ENCODE measurements around the gene OTX1.

OTX1 gene

GRCh38 chr2:63047321-63048279 lies 3.0 kb upstream of the OTX1 start:
- DNase-seq (ENCODE audit: low spot score) = no peak

DNA sequence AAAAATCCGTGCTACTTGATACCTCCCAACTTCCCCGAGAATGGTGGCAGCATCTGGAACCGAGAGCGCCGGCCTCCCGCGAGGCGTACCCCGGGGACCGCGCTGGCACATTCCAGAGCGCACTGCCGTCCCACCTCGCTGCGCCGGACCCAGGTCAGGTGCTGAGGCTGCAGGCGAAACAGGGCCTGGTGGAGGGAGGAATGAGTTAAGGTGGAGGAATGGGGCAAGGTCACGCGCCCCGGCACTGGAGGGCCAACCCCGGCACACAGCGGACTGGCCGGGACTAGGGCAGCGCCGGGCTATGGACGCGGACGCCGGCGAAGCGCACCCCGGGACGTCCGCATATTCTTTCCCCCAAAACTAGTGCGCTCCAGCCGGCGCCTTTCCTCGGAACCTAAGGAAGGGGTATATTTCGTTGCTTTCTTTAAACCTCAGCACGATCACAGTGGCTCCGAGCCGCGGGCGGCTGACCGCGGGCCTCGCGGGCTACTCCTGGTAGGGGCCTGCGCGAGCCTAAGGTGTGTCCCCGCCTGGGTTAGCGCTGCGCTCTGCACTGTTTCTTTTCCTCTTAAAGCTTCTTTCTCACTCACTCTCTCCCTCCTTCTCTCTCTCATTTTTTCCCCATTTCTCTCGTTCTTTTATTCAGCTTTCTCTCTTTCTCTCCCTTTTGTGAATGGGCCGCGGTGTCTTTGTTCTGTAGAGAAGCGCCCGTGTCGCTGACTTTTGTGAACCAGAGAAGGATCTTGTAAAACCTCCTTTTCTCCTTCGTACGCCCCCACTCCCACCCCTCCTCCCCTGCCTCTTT lies 2.1 kb upstream of the OTX1 start:
- DNase-seq (ENCODE audit: low spot score) = no peak

DNA sequence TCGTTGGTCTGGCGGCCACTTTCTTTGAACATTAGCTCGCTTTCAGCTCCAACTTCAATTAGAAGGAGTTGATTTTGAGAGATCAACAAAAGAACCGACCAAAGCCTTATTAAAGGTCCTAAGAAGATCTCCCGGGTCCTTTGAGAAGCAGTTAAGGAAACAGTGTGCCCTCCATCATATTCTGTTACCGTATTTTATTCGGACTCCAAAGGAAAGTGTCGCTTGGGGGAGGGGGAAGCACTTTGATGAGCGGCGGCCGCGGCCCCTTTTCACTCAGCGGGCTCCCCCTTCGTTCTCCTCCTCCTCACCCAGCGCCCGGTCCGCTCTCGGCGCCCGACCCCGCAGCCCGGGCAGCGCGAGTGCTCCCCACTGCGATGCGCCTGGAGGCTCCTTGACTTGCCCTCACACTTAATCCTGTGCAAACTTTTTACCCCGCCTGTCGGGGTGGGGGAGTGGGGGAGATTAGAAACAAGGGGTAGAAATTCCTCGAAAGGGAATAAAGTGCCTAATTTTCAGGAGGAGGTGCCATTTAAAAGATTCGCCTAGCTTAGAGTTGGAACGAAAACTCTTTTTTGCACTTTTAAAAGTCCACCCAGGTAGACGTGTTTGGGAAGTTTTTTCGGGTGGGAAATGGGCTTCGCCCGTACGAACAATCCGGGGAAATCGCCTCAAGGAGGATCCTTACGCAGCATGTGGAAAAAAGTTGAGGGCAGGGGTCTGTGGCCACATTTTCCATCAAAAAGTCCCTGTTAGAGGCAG lies 1.2 kb upstream of the OTX1 start:
- DNase-seq (ENCODE audit: low spot score) = no peak

DNA sequence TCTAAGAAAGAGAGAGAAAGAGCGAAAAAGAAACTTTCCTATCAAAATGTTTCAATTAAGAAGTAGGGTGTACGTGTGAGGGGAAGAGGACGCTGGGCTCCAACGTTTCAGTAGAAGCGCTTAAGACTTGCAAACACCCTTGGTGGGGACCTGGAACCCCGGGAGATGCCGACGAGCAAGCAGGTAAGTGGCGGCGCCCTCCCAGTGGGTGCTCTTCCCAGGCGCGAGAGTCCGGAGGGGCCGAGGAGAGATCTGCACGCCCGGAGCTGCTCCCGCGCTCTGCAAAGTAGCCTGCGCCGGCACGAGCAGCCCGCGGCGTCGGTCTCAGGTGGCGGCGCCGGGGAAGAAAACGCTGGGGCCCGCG lies 678 bp upstream of the OTX1 start:
- DNase-seq (ENCODE audit: low spot score) = no peak

DNA sequence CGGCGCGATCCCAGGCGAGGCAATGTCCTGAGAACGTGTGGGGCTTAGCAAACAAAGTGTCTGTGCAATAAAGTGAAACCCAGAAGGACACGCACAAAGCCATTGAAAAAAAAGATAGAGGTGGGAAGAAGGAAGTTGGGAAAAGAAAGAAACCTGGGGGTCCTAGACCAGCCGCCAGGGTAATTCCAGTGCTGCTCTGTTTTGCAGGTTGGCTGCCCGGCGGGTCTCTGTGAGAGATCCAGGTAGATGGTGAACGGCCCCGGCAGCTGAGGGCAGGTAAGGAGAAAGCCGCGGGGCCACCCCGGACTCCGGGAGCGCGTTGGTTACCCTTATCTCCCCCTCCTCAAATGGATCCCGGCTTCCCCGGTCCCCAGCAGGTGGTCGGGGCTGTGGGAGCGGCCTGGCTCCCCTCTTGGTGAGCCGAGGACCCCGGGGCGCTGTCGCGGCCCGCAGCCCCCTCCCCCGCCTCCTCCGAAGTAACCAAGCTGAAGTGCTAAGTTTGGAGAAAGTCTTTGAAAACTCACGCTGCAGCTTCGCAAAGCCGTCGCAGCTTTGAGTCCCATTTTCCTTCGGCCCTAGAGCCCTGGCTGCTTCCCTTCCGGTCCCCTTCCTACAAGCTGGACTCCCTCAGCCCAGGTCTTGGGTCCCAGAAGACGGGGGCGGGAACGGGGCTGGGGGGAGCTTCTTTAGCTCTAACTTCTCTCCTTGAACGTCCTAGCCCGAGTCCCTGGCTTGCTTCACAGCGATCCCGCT lies 588 bp downstream of the OTX1 start:
- no peak for DNase-seq (ENCODE audit: low spot score)

GRCh38 chr2:63051795-63052333 lies 1.2 kb downstream of the OTX1 start:
- no peak for DNase-seq (ENCODE audit: low spot score)

GRCh38 chr2:63052411-63053080 lies 1.9 kb downstream of the OTX1 start:
- DNase-seq (ENCODE audit: low spot score) = no peak

- no peak for DNase-seq (ENCODE audit: low spot score)
Measured at GRCh38 chr2:63053081-63053888, 2.7 kb downstream of the OTX1 start.

- no peak for DNase-seq (ENCODE audit: low spot score)
Measured at GRCh38 chr2:63053889-63054602, 3.4 kb downstream of the OTX1 start.

GRCh38 chr2:63054841-63055225 lies 4.2 kb downstream of the OTX1 start:
- no peak for DNase-seq (ENCODE audit: low spot score)

GRCh38 chr2:63055226-63056106 lies 4.8 kb downstream of the OTX1 start:
- no peak for DNase-seq (ENCODE audit: low spot score)

DNA sequence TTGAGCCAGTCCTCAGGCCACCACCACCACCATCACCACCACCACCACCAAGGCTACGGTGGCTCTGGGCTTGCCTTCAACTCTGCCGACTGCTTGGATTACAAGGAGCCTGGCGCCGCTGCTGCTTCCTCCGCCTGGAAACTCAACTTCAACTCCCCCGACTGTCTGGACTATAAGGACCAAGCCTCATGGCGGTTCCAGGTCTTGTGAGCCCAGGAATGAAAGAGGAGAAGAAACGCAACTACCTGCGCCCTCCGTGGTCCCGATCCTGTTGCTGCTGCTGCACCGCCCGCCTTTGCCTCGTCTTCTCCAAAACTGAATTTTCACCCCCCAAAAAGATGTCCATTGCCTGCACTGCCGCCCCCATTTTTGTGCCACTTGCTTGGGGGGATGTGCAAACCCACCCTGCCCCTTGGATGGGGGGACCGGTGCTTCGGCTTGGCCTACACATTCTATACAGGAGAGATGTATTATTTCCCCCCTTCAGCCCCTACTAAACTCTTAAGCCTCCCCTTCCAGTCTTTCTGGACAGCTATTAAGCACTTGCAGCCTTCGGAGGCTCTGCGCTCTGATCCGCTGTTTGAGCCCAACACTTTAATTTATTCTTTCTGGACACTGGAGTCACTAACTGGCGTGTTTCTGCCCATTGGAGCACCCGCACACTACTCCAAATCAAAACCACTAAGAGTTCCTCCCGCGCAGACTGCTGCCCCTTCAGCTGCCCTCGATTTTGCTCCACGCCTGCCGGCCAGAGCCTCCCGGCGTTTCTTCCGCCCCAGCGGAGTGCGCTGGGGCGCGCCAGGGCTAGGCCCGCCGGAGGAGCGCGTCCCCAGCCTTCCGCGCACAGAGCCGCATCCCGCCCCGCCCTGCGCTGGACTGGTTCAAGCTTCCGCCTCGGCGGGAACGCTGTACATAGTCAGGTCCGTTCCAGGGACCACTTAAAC lies 5.7 kb downstream of the OTX1 start:
- no peak for DNase-seq (ENCODE audit: low spot score)

- DNase-seq (ENCODE audit: low spot score) = no peak
Measured at GRCh38 chr2:63057249-63058143, 6.9 kb downstream of the OTX1 start.

- DNase-seq (ENCODE audit: low spot score) = no peak
Measured at GRCh38 chr2:63058144-63058920, 7.7 kb downstream of the OTX1 start.

Data from CD4-positive, alpha-beta T cell treated with Interleukin-2 at 100 ng/mL for 4 hours (primary cell).